Stimulated activated naive CD4-positive, alpha-beta T cell treated with Interleukin-2 at 50 U/mL for 16 hours (primary cell): ENCODE results near the gene TRAPPC5.

Experiments used
- DNase-seq: peaks from one replicate; lab custom pipeline; 2025; lab: John Stamatoyannopoulos, UW

Gene TRAPPC5

GRCh38 chr19:7701049-7701653 is 20.5 kb downstream of the TRAPPC5 start:
- no peak for DNase-seq

GRCh38 chr19:7701654-7702457 is 21.2 kb downstream of the TRAPPC5 start, which contains the start of gene FCER2:
Gene FCER2 (minus strand): TSS chr19:7702131. CDS start chr19:7699760, 2,371 bp downstream.
- DNase-seq = no peak

GRCh38 chr19:7703332-7703731 is 22.7 kb downstream of the TRAPPC5 start:
- DNase-seq = no peak

- DNase-seq = no peak
These were observed 23.8 kb downstream of the TRAPPC5 start for GRCh38 chr19:7704280-7705060.

DNA sequence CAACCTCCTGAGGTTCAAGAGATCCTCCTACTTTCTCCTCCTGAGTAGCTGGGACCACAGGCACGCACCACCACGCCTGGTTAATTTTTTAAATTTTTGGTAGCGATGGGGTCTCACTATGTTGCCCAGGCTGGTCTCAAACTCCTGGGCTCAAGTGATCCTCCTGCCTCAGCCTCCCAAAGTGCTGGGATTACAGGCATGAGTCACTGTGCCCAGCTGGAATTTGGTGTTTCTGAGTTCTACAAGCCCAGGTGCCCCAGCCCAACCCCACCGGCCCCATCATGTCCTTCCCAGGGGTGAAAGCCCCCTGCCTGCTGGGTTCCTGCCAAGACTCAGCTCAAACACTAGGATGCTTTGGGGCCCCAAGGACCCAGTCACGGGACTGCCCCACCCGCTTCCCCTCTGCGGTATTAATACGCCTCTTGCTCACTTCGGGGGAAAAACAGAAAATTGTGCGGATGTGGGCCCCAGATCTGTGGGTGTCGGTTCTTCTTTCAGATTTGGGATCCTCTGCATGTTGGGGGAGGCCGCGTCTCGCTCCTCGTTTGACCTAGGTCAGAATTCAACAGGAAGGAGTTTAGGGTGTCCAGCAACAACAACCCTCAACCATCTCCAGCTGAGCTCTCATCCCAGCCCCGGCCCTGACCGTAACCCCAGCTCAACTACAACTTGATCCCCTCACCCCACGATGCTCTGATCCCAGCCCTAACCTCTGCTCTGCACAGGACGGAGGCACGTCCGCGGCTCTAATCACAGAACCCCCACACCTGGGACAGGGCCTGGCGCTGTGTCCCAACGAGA is 25.0 kb downstream of the TRAPPC5 start:
- peak; percentile 79 for DNase-seq

- DNase-seq = no peak
These were observed 25.7 kb downstream of the TRAPPC5 start for GRCh38 chr19:7706188-7706954.

GRCh38 chr19:7706955-7707456 is 26.4 kb downstream of the TRAPPC5 start:
- DNase-seq = no peak

DNA sequence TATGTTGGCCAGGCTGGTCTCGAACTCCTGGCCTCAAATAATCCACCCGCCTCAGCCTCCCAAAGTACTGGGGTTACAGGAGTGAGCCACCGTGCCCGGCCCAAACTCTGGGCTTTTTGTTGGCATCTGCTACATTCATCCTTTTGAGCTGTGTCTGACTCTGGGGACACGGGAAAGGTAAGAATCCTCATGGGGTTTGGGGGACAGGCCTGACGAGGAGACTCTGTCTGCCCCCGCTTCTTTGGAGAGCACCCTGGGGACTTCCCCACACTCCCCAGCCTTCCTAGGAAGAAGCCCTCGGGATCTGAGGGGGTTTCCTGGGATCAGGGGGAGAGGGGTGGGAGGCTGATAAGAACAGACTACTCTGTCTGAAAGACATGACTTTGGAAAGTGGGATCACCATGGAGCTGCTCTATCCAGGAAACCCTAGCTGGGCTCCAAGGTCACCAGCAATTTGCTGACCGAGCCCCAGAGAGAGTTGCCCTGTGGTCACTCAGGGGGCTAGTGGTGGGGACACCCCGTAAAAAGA is 29.4 kb downstream of the TRAPPC5 start:
- no peak for DNase-seq

- DNase-seq = no peak
These were observed 30.0 kb downstream of the TRAPPC5 start for GRCh38 chr19:7710616-7711015.

- no peak for DNase-seq
These were observed 35.0 kb downstream of the TRAPPC5 start for GRCh38 chr19:7715671-7716070.

- DNase-seq = no peak
These were observed 36.1 kb downstream of the TRAPPC5 start for GRCh38 chr19:7716762-7717161.

DNA sequence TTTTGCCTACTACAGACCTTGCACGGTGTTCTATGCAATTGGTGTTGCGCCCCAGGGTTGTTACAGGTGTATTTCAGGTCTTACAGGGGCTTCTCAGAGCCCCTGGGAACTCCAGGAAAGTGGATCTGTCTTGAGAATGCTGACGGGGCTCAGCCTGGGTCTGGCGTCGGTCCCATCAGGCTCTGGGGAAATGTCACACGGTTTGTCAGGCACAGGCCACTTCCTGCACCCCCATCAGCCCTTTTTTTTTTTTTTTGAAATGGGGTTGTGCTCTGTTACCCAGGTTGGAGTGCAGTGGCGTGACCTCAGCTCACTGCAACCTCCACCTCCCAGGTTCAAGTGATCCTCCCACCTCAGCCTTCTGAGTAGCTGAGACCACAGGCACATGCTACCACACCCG is 38.0 kb downstream of the TRAPPC5 start:
- no peak for DNase-seq

- no peak for DNase-seq
These were observed 39.7 kb downstream of the TRAPPC5 start for GRCh38 chr19:7720351-7720750.

DNA sequence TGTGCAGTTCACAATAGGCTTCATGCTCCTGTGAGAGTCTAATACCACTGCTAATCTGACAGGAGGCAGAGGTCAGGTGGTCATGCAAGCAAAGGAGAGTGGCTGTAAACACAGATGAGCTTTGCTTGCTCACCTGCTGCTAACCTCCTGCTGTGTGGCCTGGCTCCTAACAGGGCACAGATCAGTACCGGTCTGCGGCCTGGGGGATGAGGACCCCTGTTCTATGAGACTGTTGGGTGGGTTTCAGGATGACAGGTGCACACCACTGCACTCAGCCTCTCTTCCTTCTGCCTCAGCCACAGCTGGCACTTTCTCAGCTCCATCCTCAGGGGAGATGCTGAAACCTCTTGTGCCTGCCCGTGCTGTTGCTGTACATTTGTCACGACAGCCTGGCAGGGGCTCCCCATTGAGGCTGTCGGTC is 41.6 kb downstream of the TRAPPC5 start:
- DNase-seq = no peak

DNA sequence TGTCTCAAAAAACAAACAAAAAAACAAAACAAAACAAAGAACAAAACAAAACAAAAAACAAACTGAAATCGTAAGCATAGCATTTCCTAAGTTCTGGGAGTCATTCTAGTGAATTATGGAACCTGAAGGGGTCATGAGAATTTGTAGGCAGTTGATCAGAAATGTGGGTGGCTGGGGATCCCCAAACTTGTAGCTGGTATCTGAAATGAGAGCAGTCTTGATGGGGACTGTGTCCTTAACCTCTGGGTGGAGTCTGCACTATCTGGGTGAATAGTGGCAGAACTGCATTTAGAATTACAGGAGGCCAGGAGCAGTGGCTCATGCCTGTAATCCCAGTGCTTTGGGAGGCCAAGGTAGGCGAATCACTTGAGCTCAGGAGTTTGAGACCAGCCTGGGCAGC is 45.2 kb downstream of the TRAPPC5 start:
- DNase-seq = no peak

- no peak for DNase-seq
These were observed 48.6 kb downstream of the TRAPPC5 start for GRCh38 chr19:7729211-7729610.

GRCh38 chr19:7729831-7730285 is 49.2 kb downstream of the TRAPPC5 start:
- no peak for DNase-seq

DNA sequence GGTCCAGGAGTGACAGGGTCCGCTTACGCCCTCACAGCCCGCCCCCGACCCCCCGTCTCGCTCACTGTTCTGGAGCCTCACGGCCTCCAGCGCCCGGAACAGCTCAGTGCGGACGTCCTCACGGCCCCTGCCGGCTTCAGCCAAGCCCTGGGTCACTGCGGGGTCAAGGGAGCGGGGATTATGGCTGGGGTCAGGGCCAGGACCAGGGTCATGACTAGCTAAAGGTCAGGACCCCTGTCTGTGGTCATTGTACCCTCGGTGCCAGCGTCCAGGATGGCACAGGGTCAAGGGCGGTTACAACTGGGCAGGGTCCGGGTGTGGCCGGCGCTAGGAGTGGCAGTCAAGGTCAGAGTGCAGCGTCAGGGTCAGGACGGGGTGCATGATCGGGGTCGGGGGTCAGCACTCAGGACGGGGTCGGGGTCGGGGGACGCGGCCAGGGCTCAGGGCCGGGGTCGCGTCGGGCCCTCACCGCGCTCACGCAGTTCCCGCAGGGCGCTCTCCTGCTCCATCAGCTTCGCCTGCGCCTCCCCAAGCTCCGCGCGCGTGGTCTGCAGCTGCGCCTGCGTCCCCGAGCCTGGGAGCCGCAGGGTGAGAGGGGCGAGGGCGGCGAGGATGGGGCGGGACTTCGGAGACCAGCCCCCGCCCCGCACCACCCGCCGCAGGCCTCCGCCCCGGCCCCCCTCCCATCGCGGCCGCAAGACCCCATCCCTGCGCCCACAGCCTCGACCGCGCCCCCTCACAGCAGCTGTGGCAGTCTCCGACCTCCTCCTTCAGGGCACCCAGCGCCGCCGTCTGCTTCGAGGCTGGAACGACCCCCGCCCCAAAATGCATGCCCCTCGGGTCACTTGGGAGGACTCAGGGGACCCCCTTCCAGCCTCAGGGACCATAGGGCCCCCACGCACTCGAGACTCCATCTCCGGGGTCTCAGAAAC is 49.9 kb downstream of the TRAPPC5 start:
- no peak for DNase-seq

GRCh38 chr19:7731218-7731595 is 50.6 kb downstream of the TRAPPC5 start:
- DNase-seq = no peak

GRCh38 chr19:7731615-7732014 is 51.0 kb downstream of the TRAPPC5 start:
- no peak for DNase-seq
